AG09309 (cell line): ENCODE data around the gene NAALADL2.

Experiments
- DNase-seq: peaks from one replicate; pipeline ENCODE4 v3.0.0-alpha.2; 2010; ENCODE audit warnings: low read depth
- H3K4me3 ChIP-seq: 2 replicates; pipeline ENCODE4 v1.5.1; 2011; ENCODE audit warnings: mild to moderate bottlenecking, low read depth, low read length, moderate library complexity; ENCODE audit not compliant: control insufficient read depth
- CTCF ChIP-seq: IDR thresholded peaks from 2 replicates; pipeline ENCODE4 v1.5.1; 2011; ENCODE audit warnings: mild to moderate bottlenecking, low read depth, low read length, inconsistent platforms; ENCODE audit not compliant: insufficient read depth, control insufficient read depth; ENCODE audit errors: missing control alignments

The NAALADL2 gene

GRCh38 chr3:175535351-175535750 lies 676.2 kb downstream of the NAALADL2 start:
- no peak for TF ChIP-seq CTCF
- no peak for DNase-seq
- no peak overlapping the region for H3K4me3 ChIP-seq

GRCh38 chr3:175546115-175546514 lies 687.0 kb downstream of the NAALADL2 start:
- no peak for TF ChIP-seq CTCF

GRCh38 chr3:175552929-175553328 lies 693.8 kb downstream of the NAALADL2 start:
- no peak for TF ChIP-seq CTCF
- H3K4me3 ChIP-seq, result no peak overlapping the region
- no peak for DNase-seq

More at GRCh38 chr3:175546115-175546514, 687.0 kb downstream of the NAALADL2 start:
- DNase-seq, result no peak
- no peak overlapping the region for H3K4me3 ChIP-seq

- no peak overlapping the region for H3K4me3 ChIP-seq
- no peak for TF ChIP-seq CTCF
- DNase-seq, result no peak
These were observed 695.7 kb downstream of the NAALADL2 start for GRCh38 chr3:175554801-175555200.

- TF ChIP-seq CTCF, result no peak
- no peak for DNase-seq
- H3K4me3 ChIP-seq, result no peak overlapping the region
These were observed 699.1 kb downstream of the NAALADL2 start for GRCh38 chr3:175558261-175558660.

GRCh38 chr3:175564363-175564762 lies 705.2 kb downstream of the NAALADL2 start:
- no peak for TF ChIP-seq CTCF

GRCh38 chr3:175571096-175571495 lies 712.0 kb downstream of the NAALADL2 start:
- H3K4me3 ChIP-seq, result no peak overlapping the region
- TF ChIP-seq CTCF, result no peak

More at GRCh38 chr3:175564363-175564762, 705.2 kb downstream of the NAALADL2 start:
- DNase-seq, result no peak
- no peak overlapping the region for H3K4me3 ChIP-seq

More at GRCh38 chr3:175571096-175571495, 712.0 kb downstream of the NAALADL2 start:
- DNase-seq, result no peak
